Uterus (tissue), 4 donors: ENCODE results near the gene HGFAC. TPM values are rescaled to one million over a fixed set of nuclear protein-coding genes. Genes with fewer than 3 reads are reported as not detected.

Source experiments
- DNase-seq, 2 donors: peaks; one replicate each; pipeline ENCODE4 v3.0.0-alpha.2; 2019 to 2020
- H3K27ac ChIP-seq, 2 donors: fragments of 200-600 bp; sonication (generic); 1 replicate in 1 of 2; 2 replicates in 1 of 2; pipeline ENCODE4 v1.5.1; 2016 to 2018
- H3K27me3 ChIP-seq, 2 donors: fragments of 200-600 bp; sonication (generic); one replicate each; pipeline ENCODE4 v1.5.1; 2018 to 2019; ENCODE audit warnings: control low read depth in 1 of 2
- H3K36me3 ChIP-seq, 2 donors: fragments of 200-600 bp; sonication (generic); one replicate each; pipeline ENCODE4 v1.5.1; 2019; ENCODE audit warnings: control low read depth in 1 of 2
- H3K4me1 ChIP-seq, 2 donors: fragments of 200-600 bp; sonication (generic); one replicate each; pipeline ENCODE4 v1.5.1; 2018 to 2019; ENCODE audit warnings: control low read depth in 1 of 2
- H3K4me3 ChIP-seq, 2 donors: fragments of 200-600 bp; sonication (generic); 1 replicate in 1 of 2; 2 replicates in 1 of 2; pipeline ENCODE4 v1.5.1; 2018 to 2019; ENCODE audit warnings: mild to moderate bottlenecking in 1 of 2
- H3K9me3 ChIP-seq, 2 donors: fragments of 200-600 bp; sonication (generic); one replicate each; pipeline ENCODE4 v1.5.1; 2019; ENCODE audit warnings: control low read depth in 1 of 2
- CTCF ChIP-seq, 4 experiments: fragments of 200-600 bp in 2 of 4; fragments of 450-650 bp in 2 of 4; sonication (generic) in 2 of 4; IDR thresholded peaks; one replicate each; pipeline ENCODE4 v1.5.1; 2016 to 2019; ENCODE audit warnings: antibody characterized with exemption in 4 of 4, mild to moderate bottlenecking in 2 of 4, moderate library complexity in 1 of 4
- POLR2A ChIP-seq, 2 donors: fragments of 450-650 bp; IDR thresholded peaks; one replicate each; pipeline ENCODE4 v1.6.1; 2016; ENCODE audit warnings: antibody characterized with exemption in 2 of 2, mild to moderate bottlenecking in 1 of 2, moderate library complexity in 1 of 2
- intact Hi-C: fragments of 100-400 bp; cut with DNase I; formaldehyde crosslinking; loops from one replicate; pipeline ENCODE4 v1.15.1; 2023; ENCODE audit warnings: low total_unique reads
- total RNA-seq, 4 donors: library from RNA; depleted of rRNA in 3 of 4; stranded (reverse); fragments of >200 nt in 3 of 4; gene quantifications; one replicate each; pipeline versions ENCODE4 v1.1.0 to v1.2.4, GENCODE V29; 2014 to 2023
- donor health status: DM: yes; HTN: yes; CAD: no.

HGFAC gene
- total RNA-seq, 4 donors from 2014 or later = 0.28 to 3.1 TPM; not detected in 2

- intact Hi-C loops = no loop called here
- H3K9me3 ChIP-seq = no peaks in the 10 kb centered on the region
- TF ChIP-seq CTCF (IDR thresholded peaks at IDR 0.05) (no peak), POLR2A (IDR thresholded peaks at IDR 0.05) (no peak)
- H3K4me3 ChIP-seq = no peak overlapping the region
- H3K36me3 ChIP-seq = no peaks in the 10 kb centered on the region
- no peak overlapping the region for H3K27ac ChIP-seq
- no peaks in the 10 kb centered on the region for H3K27me3 ChIP-seq
- DNase-seq = peak in 1 of 2 donors; percentile 9
- no peaks in the 10 kb centered on the region for H3K4me1 ChIP-seq
These were observed 37.2 kb upstream of the HGFAC start for GRCh38 chr4:3404546-3404945.

GRCh38 chr4:3405176-3405575 is 36.6 kb upstream of the HGFAC start:
- DNase-seq = peak in 1 of 2 donors; percentile 20
- Histone ChIP-seq H3K9me3 (no peaks in the 10 kb centered on the region), H3K4me3 (no peak overlapping the region), H3K36me3 (no peaks in the 10 kb centered on the region), H3K27me3 (no peaks in the 10 kb centered on the region), H3K4me1 (no peaks in the 10 kb centered on the region), H3K27ac (no peak overlapping the region)
- no peak for TF ChIP-seq POLR2A (IDR thresholded peaks at IDR 0.05)
- TF ChIP-seq CTCF (IDR thresholded peaks at IDR 0.05) = no peak
- intact Hi-C loops = no loop called here

- intact Hi-C loops = no loop called here
- peak in 1 of 2 donors; percentile 10 for DNase-seq
- no peak overlapping the region for H3K4me3 ChIP-seq
- H3K27me3 ChIP-seq = no peaks in the 10 kb centered on the region
- no peaks in the 10 kb centered on the region for H3K36me3 ChIP-seq
- no peaks in the 10 kb centered on the region for H3K9me3 ChIP-seq
- H3K4me1 ChIP-seq = no peaks in the 10 kb centered on the region
- no peak overlapping the region for H3K27ac ChIP-seq
- no peak for TF ChIP-seq POLR2A (IDR thresholded peaks at IDR 0.05)
- no peak for TF ChIP-seq CTCF (IDR thresholded peaks at IDR 0.05)
These were observed 35.7 kb upstream of the HGFAC start for GRCh38 chr4:3406021-3406420.

GRCh38 chr4:3406431-3406830 is 35.3 kb upstream of the HGFAC start:
- TF ChIP-seq CTCF (IDR thresholded peaks at IDR 0.05) = no peak
- no peak for TF ChIP-seq POLR2A (IDR thresholded peaks at IDR 0.05)
- Histone ChIP-seq H3K27ac (no peak overlapping the region), H3K4me3 (no peak overlapping the region), H3K9me3 (no peaks in the 10 kb centered on the region), H3K4me1 (no peaks in the 10 kb centered on the region), H3K27me3 (no peaks in the 10 kb centered on the region), H3K36me3 (no peaks in the 10 kb centered on the region)
- DNase-seq = peak in 1 of 2 donors; percentile 9
- intact Hi-C loops = no loop called here

- Histone ChIP-seq H3K27ac (no peak overlapping the region), H3K4me1 (no peaks in the 10 kb centered on the region), H3K9me3 (no peaks in the 10 kb centered on the region), H3K4me3 (no peak overlapping the region), H3K36me3 (no peaks in the 10 kb centered on the region), H3K27me3 (no peaks in the 10 kb centered on the region)
- TF ChIP-seq CTCF (IDR thresholded peaks at IDR 0.05) (no peak), POLR2A (IDR thresholded peaks at IDR 0.05) (no peak)
- peak in 1 of 2 donors; percentile 7 for DNase-seq
- intact Hi-C loops = no loop called here
These were observed 34.5 kb upstream of the HGFAC start for GRCh38 chr4:3407171-3407771.
